H9 (cell line): ENCODE measurements around the gene ANKRD2. TPM values are rescaled to one million over a fixed set of nuclear protein-coding genes. Genes with fewer than 3 reads are reported as not detected.
A peak's percentile ranks its signal among the peaks of the same experiment; 100 is the strongest.

Experiments used
- DNase-seq: peaks from one replicate; pipeline ENCODE4 v3.0.0-alpha.2; 2017
- H2AFZ ChIP-seq: one replicate; pipeline ENCODE4 v1.6.1; 2013; ENCODE audit warnings: mild to moderate bottlenecking, low read length, control low read depth, moderate library complexity
- H2AK5ac ChIP-seq: 2 replicates; pipeline ENCODE4 v1.6.1; 2013; ENCODE audit warnings: low read length, control low read depth, mixed read lengths; ENCODE audit not compliant: insufficient read length
- H2BK120ac ChIP-seq: one replicate; pipeline ENCODE4 v1.6.1; 2013; ENCODE audit warnings: low read depth, mild to moderate bottlenecking, low read length, control low read depth, inconsistent platforms; ENCODE audit not compliant: poor library complexity, severe bottlenecking
- H2BK12ac ChIP-seq: 2 replicates; pipeline ENCODE4 v1.6.1; 2013; ENCODE audit warnings: low read length, control low read depth, mixed read lengths, low read depth; ENCODE audit not compliant: insufficient read length
- H2BK15ac ChIP-seq: 2 replicates; pipeline ENCODE4 v1.6.1; 2013; ENCODE audit warnings: low read depth, low read length, control low read depth
- H2BK20ac ChIP-seq: one replicate; pipeline ENCODE4 v1.6.1; 2013; ENCODE audit warnings: low read depth, mild to moderate bottlenecking, low read length, control low read depth, inconsistent platforms; ENCODE audit not compliant: poor library complexity, severe bottlenecking
- H2BK5ac ChIP-seq: 2 replicates; pipeline ENCODE4 v1.6.1; 2013; ENCODE audit warnings: low read length, control low read depth, mixed read lengths; ENCODE audit not compliant: insufficient read length
- H3K14ac ChIP-seq: 2 replicates; pipeline ENCODE4 v1.6.1; 2013; ENCODE audit warnings: low read length, control low read depth; ENCODE audit not compliant: insufficient read depth
- H3K18ac ChIP-seq: 2 replicates; pipeline ENCODE4 v1.6.1; 2013; ENCODE audit warnings: low read depth, mild to moderate bottlenecking, mixed read lengths, low read length, control low read depth; ENCODE audit not compliant: insufficient read length
- H3K23ac ChIP-seq: 2 replicates; pipeline ENCODE4 v1.6.1; 2013; ENCODE audit warnings: low read length, control low read depth, mixed read lengths, low read depth; ENCODE audit not compliant: insufficient read length
- H3K23me2 ChIP-seq: 2 replicates; pipeline ENCODE4 v1.6.1; 2013; ENCODE audit warnings: low read depth, mild to moderate bottlenecking, mixed read lengths, low read length, control low read depth; ENCODE audit not compliant: insufficient read length, poor library complexity, severe bottlenecking
- H3K27ac ChIP-seq: 2 replicates; pipeline ENCODE4 v1.5.1; 2013; ENCODE audit warnings: low read length, control low read depth, mixed read lengths, low read depth; ENCODE audit not compliant: insufficient read length
- H3K27me3 ChIP-seq: 2 replicates; pipeline ENCODE4 v1.6.1; 2013; ENCODE audit warnings: low read length, control low read depth, inconsistent platforms; ENCODE audit not compliant: insufficient read depth
- H3K4ac ChIP-seq: 2 replicates; pipeline ENCODE4 v1.6.1; 2013; ENCODE audit warnings: low read depth, mild to moderate bottlenecking, control low read depth, inconsistent platforms, low read length, moderate library complexity
- H3K4me1 ChIP-seq: 2 replicates; pipeline ENCODE4 v1.6.1; 2013; ENCODE audit warnings: low read length, control low read depth, inconsistent platforms; ENCODE audit not compliant: insufficient read depth
- H3K4me2 ChIP-seq: 2 replicates; pipeline ENCODE4 v1.6.1; 2013; ENCODE audit warnings: low read length, control low read depth, mixed read lengths; ENCODE audit not compliant: insufficient read length, insufficient read depth
- H3K56ac ChIP-seq: 2 replicates; pipeline ENCODE4 v1.6.1; 2013; ENCODE audit warnings: low read depth, mild to moderate bottlenecking, mixed read lengths, low read length, control low read depth; ENCODE audit not compliant: insufficient read length
- H3K79me1 ChIP-seq: 2 replicates; pipeline ENCODE4 v1.6.1; 2013; ENCODE audit warnings: low read depth, mild to moderate bottlenecking, moderate library complexity, low read length, control low read depth, inconsistent platforms; ENCODE audit not compliant: insufficient read depth, poor library complexity, severe bottlenecking
- H3K79me2 ChIP-seq: 2 replicates; pipeline ENCODE4 v1.6.1; 2013; ENCODE audit warnings: low read length, control low read depth, inconsistent platforms; ENCODE audit not compliant: insufficient read depth
- H3K9ac ChIP-seq: 2 replicates; pipeline ENCODE4 v1.6.1; 2013; ENCODE audit warnings: low read length, control low read depth, mixed read lengths; ENCODE audit not compliant: insufficient read length; ENCODE audit errors: extremely low read depth
- H3K9me3 ChIP-seq: one replicate; pipeline ENCODE4 v1.6.1; 2013; ENCODE audit warnings: low read depth, low read length, inconsistent platforms; ENCODE audit not compliant: control insufficient read depth
- H3T11ph ChIP-seq: one replicate; pipeline ENCODE4 v1.6.1; 2013; ENCODE audit warnings: mild to moderate bottlenecking, low read length, control low read depth, inconsistent platforms
- H4K20me1 ChIP-seq: one replicate; pipeline ENCODE4 v1.6.1; 2013; ENCODE audit not compliant: control insufficient read depth, insufficient read length, insufficient read depth
- H4K5ac ChIP-seq: 2 replicates; pipeline ENCODE4 v1.6.1; 2013; ENCODE audit warnings: low read depth, mild to moderate bottlenecking, mixed read lengths, low read length, control low read depth; ENCODE audit not compliant: insufficient read length
- H4K8ac ChIP-seq: replicated peaks from 2 replicates; pipeline ENCODE4 v1.6.1; 2013; ENCODE audit warnings: low read length, control low read depth, mixed read lengths, low read depth; ENCODE audit not compliant: insufficient read length
- H4K91ac ChIP-seq: 2 replicates; pipeline ENCODE4 v1.6.1; 2013; ENCODE audit warnings: low read depth, mild to moderate bottlenecking, moderate library complexity, mixed read lengths, low read length, control low read depth; ENCODE audit not compliant: insufficient read length
- H3K27ac Mint-ChIP-seq, 3 experiments: 2 replicates in 2 of 3; 3 replicates in 1 of 3; pipeline ENCODE4 v1.8.0; 2020 to 2021; ENCODE audit warnings: mixed read lengths in 3 of 3, mild to moderate bottlenecking in 1 of 3, moderate library complexity in 1 of 3
- H3K27me3 Mint-ChIP-seq: 2 replicates; pipeline ENCODE4 v1.8.0; 2021; ENCODE audit warnings: low read depth, mild to moderate bottlenecking, moderate library complexity, mixed read lengths
- H3K36me3 Mint-ChIP-seq, 3 experiments: 2 replicates in 2 of 3; 3 replicates in 1 of 3; pipeline ENCODE4 v1.8.0; 2020 to 2021; ENCODE audit warnings: low read depth in 3 of 3, mixed read lengths in 3 of 3; ENCODE audit not compliant: insufficient read depth in 1 of 3
- H3K4me1 Mint-ChIP-seq, 2 experiments: 2 replicates each; pipeline ENCODE4 v1.8.0; 2020; ENCODE audit warnings: mixed read lengths in 2 of 2
- H3K4me3 Mint-ChIP-seq, 2 experiments: 2 replicates in 1 of 2; 3 replicates in 1 of 2; pipeline ENCODE4 v1.8.0; 2020 to 2021; ENCODE audit warnings: mild to moderate bottlenecking in 2 of 2, mixed read lengths in 2 of 2, moderate library complexity in 1 of 2
- H3K9me3 Mint-ChIP-seq, 2 experiments: 2 replicates in 1 of 2; 3 replicates in 1 of 2; pipeline ENCODE4 v1.8.0; 2020; ENCODE audit warnings: mild to moderate bottlenecking in 2 of 2, mixed read lengths in 2 of 2, moderate library complexity in 1 of 2
- WGBS: extraction: QIAGEN DNeasy Blood & Tissue Kit; methylation state at CpG from one replicate; pipeline ENCODE4 v1.1.7; 2013; ENCODE audit warnings: missing lambda C conversion rate, low lambda C conversion rate, mixed read lengths; ENCODE audit not compliant: insufficient read length; ENCODE audit errors: extremely low coverage; 5-methylcytosine and 5-hydroxymethylcytosine counted together
- total RNA-seq: library from RNA; stranded (reverse); gene quantifications from 2 replicates; pipeline ENCODE4 v1.2.1, GENCODE V29; 2021
- TF ChIP-seq, protein P1 (sequence below): fragments of 200-600 bp; sonication (generic); conservative IDR thresholded peaks from 3 replicates; pipeline ENCODE4 v1.8.0; 2021; ENCODE audit warnings: antibody characterized with exemption, mild to moderate bottlenecking

The ANKRD2 gene
- total RNA-seq, 1 experiment from 2014 or later, result not detected

DNA sequence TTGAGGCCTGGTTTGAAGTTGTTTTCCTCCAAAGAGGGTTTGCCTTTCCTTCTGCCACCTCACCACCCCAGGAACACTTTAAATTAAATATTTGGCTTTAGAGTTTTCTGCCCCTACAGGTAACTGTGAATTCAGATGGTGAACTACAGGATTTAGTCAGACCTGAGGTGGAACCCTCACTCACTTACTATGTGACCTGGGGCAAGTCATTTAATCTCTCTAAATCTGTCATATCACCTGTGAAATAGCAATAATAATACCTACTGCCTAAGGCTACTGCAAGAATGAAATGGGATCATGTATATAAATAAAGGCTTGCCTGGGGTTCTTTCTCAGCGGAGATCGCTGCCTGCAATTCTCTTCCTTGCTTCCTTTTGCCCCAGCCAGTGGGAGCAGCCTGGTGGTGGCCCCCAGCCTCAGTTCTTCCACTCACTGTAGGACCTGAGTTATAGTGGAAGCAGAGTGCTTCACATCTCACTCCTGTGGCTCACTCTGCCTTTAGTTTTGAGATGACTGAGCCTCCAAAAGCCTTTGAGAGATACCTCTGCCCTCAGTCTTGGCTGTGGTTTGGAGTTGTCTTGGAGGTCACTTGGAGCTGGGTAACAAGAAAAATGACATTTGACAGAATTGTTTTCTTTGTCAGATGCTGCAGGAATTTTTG, 6.1 kb upstream of the ANKRD2 start:
- no peak overlapping the region for H2BK5ac ChIP-seq
- no peak overlapping the region for H2AFZ ChIP-seq
- H2BK20ac ChIP-seq, result no peak overlapping the region
- H3K4ac ChIP-seq, result no peak overlapping the region
- Mint-ChIP-seq H3K4me1 (peaks cover 7 to 9% of the 10 kb centered on the region in 2 experiments; a peak in 3 of 4 replicates), H3K9me3 (peaks cover 8 to 13% of the 10 kb centered on the region in 2 experiments; a peak in 4 of 5 replicates), H3K27me3 (no peaks in the 10 kb centered on the region), H3K4me3 (no peak overlapping the region), H3K27ac (peak overlapping the region in 2 of 3 experiments; percentile 81 to 87; a peak in 3 of 7 replicates), H3K36me3 (peaks cover under 1 to 16% (median 5%) of the 10 kb centered on the region in 3 experiments; a peak in 6 of 7 replicates)
- DNase-seq, result no peak
- no peak overlapping the region for H4K5ac ChIP-seq
- H4K91ac ChIP-seq, result no peak overlapping the region
- no peaks in the 10 kb centered on the region for H4K20me1 ChIP-seq
- no peak overlapping the region for H3K23ac ChIP-seq
- WGBS, result no CpG with 5 or more reads among the region's 2 CpGs
- no peak overlapping the region for H3K4me2 ChIP-seq
- no peak overlapping the region for H3K14ac ChIP-seq
- H3K4me1 ChIP-seq, result no peaks in the 10 kb centered on the region
- no peak overlapping the region for H4K8ac ChIP-seq
- no peaks in the 10 kb centered on the region for H3K23me2 ChIP-seq
- H3K56ac ChIP-seq, result no peak overlapping the region
- no peak overlapping the region for H3T11ph ChIP-seq
- no peak overlapping the region for H3K9ac ChIP-seq
- H2AK5ac ChIP-seq, result no peak overlapping the region
- no peak overlapping the region for H2BK12ac ChIP-seq
- no peak overlapping the region for H3K18ac ChIP-seq
- H3K79me1 ChIP-seq, result no peaks in the 10 kb centered on the region
- H3K27me3 ChIP-seq, result no peaks in the 10 kb centered on the region
- H2BK120ac ChIP-seq, result no peak overlapping the region
- H3K9me3 ChIP-seq, result no peaks in the 10 kb centered on the region
- H3K79me2 ChIP-seq, result no peaks in the 10 kb centered on the region
- TF ChIP-seq, protein P1, sequence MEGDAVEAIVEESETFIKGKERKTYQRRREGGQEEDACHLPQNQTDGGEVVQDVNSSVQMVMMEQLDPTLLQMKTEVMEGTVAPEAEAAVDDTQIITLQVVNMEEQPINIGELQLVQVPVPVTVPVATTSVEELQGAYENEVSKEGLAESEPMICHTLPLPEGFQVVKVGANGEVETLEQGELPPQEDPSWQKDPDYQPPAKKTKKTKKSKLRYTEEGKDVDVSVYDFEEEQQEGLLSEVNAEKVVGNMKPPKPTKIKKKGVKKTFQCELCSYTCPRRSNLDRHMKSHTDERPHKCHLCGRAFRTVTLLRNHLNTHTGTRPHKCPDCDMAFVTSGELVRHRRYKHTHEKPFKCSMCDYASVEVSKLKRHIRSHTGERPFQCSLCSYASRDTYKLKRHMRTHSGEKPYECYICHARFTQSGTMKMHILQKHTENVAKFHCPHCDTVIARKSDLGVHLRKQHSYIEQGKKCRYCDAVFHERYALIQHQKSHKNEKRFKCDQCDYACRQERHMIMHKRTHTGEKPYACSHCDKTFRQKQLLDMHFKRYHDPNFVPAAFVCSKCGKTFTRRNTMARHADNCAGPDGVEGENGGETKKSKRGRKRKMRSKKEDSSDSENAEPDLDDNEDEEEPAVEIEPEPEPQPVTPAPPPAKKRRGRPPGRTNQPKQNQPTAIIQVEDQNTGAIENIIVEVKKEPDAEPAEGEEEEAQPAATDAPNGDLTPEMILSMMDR, result no peak
- no peak overlapping the region for H3K27ac ChIP-seq
- H2BK15ac ChIP-seq, result no peak overlapping the region
